GM19023 (cell line): ENCODE results near the gene PCP2.

Experiments used
- ATAC-seq: cut with Tn5 transposase; IDR thresholded peaks from one replicate; pipeline ENCODE4 v1.9.1; 2021; ENCODE audit warnings: mild to moderate bottlenecking, moderate library complexity; ENCODE audit not compliant: unreplicated experiment

Gene PCP2

GRCh38 chr19:7640803-7641202 lies 7.3 kb upstream of the PCP2 start:
- no peak for ATAC-seq

DNA sequence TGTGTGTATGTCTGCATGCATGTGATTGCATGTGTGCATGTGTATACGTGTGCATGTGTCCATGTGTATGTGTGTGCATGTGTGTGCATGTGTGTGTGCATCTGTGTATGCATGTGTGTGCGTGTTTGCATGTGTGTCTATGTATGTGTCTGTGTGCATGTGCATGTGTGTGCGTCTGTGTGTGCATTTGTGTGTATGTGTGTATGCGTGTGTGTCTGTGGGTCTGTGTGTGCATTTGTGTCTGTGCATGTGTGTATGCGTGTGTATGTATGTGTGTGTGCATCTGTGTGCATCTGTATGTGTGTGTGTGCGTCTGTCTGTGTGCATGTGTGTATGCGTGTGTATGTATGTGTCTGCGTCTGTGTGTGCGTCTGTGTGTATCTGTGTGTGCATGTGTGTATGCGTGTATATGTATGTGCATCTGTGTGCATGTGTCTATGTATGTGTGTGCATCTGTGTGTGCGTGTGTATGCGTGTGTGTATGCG lies 6.4 kb upstream of the PCP2 start:
- ATAC-seq: no peak

- ATAC-seq: no peak
Measured at GRCh38 chr19:7638802-7639465, 5.4 kb upstream of the PCP2 start.

- ATAC-seq: peak; percentile 9
Measured at GRCh38 chr19:7637374-7638256, 4.1 kb upstream of the PCP2 start.

GRCh38 chr19:7636691-7637373 lies 3.3 kb upstream of the PCP2 start, which contains the start of gene STXBP2:
TSS of gene STXBP2 (plus strand) at chr19:7637110. CDS start at chr19:7637150, 40 bp downstream.
- peak; percentile 69 for ATAC-seq

DNA sequence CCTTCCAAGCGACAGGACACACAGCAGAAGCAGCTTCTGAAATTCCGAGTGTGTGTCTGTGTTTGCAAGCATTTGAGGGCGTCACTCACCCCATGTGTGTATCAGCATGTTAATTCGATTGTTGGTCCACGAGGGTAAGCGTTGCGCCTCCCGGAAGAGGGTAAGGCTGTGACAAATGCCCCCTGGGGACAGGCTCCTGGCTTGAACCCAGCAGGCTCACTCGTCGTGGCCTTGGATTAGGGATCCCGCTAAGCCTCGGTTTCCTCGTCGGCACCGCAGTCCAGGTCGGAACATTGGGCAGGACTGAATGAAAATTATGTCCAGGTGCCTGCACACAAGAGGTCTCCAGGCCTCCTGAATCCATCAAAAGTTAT lies 2.8 kb upstream of the PCP2 start:
- no peak for ATAC-seq

- no peak for ATAC-seq
Measured at GRCh38 chr19:7635670-7636069, 2.2 kb upstream of the PCP2 start.

DNA sequence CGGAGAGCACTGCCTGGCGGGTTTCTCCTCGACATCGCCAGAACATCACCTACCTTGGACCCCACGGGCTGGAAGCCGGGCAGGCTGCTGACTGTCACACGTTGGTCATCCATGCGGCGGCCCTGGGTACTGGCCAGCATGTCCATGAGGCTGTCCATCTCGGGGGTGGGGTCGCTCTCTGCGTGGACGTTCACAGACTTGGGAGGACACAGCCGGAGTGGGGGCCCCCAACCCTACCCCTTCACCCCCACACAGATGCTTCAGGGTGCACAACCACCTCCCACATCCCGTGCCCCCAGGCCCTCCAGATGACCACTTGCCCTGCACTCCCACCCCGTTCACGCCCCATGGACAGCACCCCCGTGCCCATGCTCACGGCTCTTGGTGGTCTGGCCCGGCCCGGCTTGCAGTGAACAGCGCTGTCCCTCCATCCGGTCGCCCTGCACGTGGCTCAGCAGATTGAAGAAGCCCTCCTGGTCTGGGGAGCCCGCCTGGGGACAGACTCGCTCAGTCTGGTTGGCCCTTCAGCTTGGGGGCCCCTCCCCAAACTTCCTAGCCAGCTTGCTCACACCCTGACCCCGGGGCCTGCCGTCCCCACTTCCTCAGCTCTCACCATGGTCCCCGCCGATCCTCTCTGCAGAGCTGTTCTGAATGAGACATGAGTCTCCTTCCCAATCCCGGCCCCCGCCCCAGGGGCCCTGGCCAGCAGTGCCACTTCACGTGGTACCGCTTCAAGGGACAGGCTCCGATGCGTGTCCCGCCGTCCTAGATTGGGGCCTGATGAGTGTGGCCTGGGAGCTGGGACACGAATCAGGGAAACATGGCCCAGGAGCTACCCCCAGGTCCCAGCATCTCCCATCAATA lies 947 bp downstream of the PCP2 start:
- no peak for ATAC-seq

GRCh38 chr19:7631577-7631976 lies 1.9 kb downstream of the PCP2 start:
- no peak for ATAC-seq

DNA sequence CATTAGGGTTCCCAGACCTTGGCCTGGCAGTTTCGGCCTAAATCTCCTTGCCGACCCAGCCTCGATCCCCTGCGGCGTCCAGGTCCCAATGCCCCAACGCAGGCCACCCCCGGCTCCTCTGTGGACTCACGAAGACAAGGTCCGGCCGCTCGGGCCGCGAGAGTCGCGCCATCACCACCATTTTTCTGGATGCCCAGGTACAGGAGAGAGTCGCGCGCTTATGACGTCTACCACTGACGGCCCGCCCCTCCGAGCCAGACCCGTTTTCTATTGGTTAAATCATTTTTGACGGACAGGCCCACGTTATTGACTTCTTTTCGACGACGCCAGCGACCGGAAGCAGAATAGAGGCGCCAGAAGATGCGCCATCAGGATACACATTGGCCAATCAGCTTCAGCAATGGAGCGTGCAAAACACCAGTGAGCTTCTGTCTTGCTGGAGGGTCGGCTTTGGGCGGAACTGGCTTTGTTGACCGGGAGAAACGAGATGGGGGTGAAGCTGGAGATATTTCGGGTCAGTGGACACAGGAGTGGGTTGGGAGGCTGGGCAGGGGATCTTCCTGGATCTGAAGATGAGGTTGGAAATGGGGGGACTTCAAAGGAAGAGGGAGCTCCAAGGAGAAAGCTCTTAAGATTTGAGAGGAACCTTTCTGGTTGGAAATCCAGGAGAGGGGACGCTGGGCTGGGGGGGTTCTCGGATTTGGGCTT lies 4.0 kb downstream of the PCP2 start, which contains the start of the genes PET100 and XAB2:
PET100 (plus strand) TSS at position 447 of the 708 bp plus-strand sequence; CDS start at position 488, 41 bp downstream.
XAB2 (minus strand) TSS at position 199 of the 708 bp plus-strand sequence; CDS start at position 181, 18 bp downstream.
- peak; percentile 84 for ATAC-seq

DNA sequence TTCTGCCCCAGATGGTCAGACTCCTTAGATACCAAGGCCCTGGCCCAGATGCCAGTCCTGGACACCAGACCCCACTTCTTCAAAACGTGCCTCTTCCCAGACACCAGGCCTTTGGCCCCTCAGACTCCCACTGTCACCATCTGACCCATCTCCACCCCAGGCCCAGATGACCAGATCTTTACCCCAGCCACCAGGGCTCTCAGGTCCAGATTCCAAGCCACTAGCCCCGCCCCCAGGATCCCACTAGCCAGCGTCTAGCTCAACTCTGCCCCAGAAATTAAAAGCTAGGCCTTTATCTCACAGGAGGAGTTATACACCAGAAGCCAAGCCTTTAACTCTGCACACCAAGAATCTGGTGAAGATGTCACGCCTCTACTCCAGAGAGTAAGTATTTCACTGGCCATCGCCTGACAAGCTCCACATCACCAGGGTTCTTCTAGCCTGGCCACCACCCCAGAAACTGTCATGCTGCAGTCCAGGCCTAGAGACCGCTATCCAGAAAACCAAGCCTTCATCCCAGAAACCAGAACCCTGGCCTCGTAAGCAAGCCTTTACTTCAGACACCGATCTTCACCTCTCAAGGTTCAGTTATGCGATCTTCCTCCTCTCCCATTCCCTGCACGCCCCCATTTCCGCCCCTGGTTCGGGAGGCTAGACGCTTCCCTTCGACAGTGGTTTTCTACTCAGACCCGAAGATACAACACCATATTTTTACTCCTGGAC lies 4.8 kb downstream of the PCP2 start:
- no peak for ATAC-seq

GRCh38 chr19:7627166-7627565 lies 6.4 kb downstream of the PCP2 start:
- no peak for ATAC-seq

DNA sequence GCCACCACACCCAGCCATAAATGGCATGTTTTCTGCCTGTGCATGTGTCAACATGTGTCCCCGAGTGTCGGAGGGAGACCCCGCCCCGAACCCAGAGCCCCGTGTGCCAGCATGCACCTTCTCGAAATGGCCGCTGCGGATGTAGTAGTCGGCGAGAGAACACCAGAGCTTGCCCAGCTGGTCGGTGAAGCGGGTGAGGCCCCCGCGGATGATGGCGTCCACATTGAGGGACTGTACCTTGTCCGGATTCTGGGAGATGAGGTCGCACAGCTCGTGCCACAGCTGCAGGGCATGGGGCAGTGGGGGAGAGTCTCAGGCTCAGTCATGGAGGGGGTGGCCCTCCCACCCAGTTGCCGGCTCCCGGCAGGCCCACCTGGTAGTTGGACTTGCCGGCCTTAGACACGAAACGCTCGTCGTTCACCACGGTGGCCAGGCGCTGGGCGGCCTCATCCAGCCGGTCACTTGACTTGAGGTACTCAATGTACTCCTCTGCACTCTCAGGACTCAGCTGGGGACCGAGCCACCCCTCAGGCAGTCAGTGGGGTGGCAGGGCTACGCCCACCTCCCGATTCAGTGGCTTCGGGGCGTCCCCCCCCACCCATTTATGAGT lies 7.7 kb downstream of the PCP2 start:
- ATAC-seq: no peak

- no peak for ATAC-seq
Measured at GRCh38 chr19:7624810-7625209, 8.7 kb downstream of the PCP2 start.

GRCh38 chr19:7623725-7624603 lies 9.6 kb downstream of the PCP2 start:
- ATAC-seq: no peak

GRCh38 chr19:7622933-7623685 lies 10.4 kb downstream of the PCP2 start:
- ATAC-seq: no peak
